Muscle layer of duodenum (tissue), 2 donors: Measurements from ENCODE around the gene NAV2.

Experiments
- H3K27ac ChIP-seq: one replicate; pipeline ENCODE4 v1.7.0; 2013; ENCODE audit warnings: mild to moderate bottlenecking, low read length
- H3K27me3 ChIP-seq: one replicate; pipeline ENCODE4 v1.7.0; 2013; ENCODE audit warnings: low read depth, mild to moderate bottlenecking, control low read depth, low read length
- H3K36me3 ChIP-seq, 2 donors: one replicate each; pipeline ENCODE4 v1.7.0; 2013; ENCODE audit warnings: low read length in 2 of 2, control low read depth in 1 of 2, mild to moderate bottlenecking in 1 of 2; ENCODE audit not compliant: insufficient read depth in 2 of 2, control insufficient read depth in 1 of 2
- H3K4me1 ChIP-seq, 2 donors: one replicate each; pipeline ENCODE4 v1.7.0; 2013; ENCODE audit warnings: low read length in 2 of 2, mild to moderate bottlenecking in 2 of 2, control low read depth in 1 of 2, moderate library complexity in 1 of 2; ENCODE audit not compliant: insufficient read depth in 2 of 2, control insufficient read depth in 1 of 2
- H3K4me3 ChIP-seq, 2 donors: one replicate each; pipeline ENCODE4 v1.7.0; 2013; ENCODE audit warnings: low read length in 2 of 2, low read depth in 1 of 2, mild to moderate bottlenecking in 1 of 2
- H3K9me3 ChIP-seq, 2 donors: one replicate each; pipeline ENCODE4 v1.7.0; 2013; ENCODE audit warnings: low read length in 2 of 2, control low read depth in 1 of 2, mild to moderate bottlenecking in 1 of 2; ENCODE audit not compliant: control insufficient read depth in 1 of 2
- donor health status: healthy.

NAV2 gene

GRCh38 chr11:19874266-19874665 lies 161.6 kb downstream of the NAV2 start:
- Histone ChIP-seq H3K9me3 (no peaks in the 10 kb centered on the region), H3K27me3 (no peaks in the 10 kb centered on the region), H3K4me3 (no peak overlapping the region), H3K36me3 (no peaks in the 10 kb centered on the region), H3K27ac (no peak overlapping the region), H3K4me1 (peaks cover 0 to 11% of the 10 kb centered on the region in 2 donors)

- Histone ChIP-seq H3K9me3 (no peaks in the 10 kb centered on the region), H3K4me3 (no peak overlapping the region), H3K36me3 (peaks cover 0 to 20% of the 10 kb centered on the region in 2 donors), H3K4me1 (peaks cover 0 to 7% of the 10 kb centered on the region in 2 donors), H3K27me3 (no peaks in the 10 kb centered on the region), H3K27ac (no peak overlapping the region)
These were observed 164.1 kb downstream of the NAV2 start for GRCh38 chr11:19876750-19877149.

GRCh38 chr11:19878520-19878919 lies 165.9 kb downstream of the NAV2 start:
- Histone ChIP-seq H3K36me3 (peaks cover 0 to 25% of the 10 kb centered on the region in 2 donors), H3K27ac (no peak overlapping the region), H3K4me1 (peaks cover 0 to 7% of the 10 kb centered on the region in 2 donors), H3K9me3 (no peaks in the 10 kb centered on the region), H3K4me3 (no peak overlapping the region), H3K27me3 (no peaks in the 10 kb centered on the region)

GRCh38 chr11:19879307-19880087 lies 166.9 kb downstream of the NAV2 start:
- Histone ChIP-seq H3K36me3 (peaks cover 0 to 29% of the 10 kb centered on the region in 2 donors), H3K27me3 (no peaks in the 10 kb centered on the region), H3K4me3 (no peak overlapping the region), H3K9me3 (no peaks in the 10 kb centered on the region), H3K27ac (no peak overlapping the region), H3K4me1 (peaks cover 0 to 7% of the 10 kb centered on the region in 2 donors)

- Histone ChIP-seq H3K9me3 (no peaks in the 10 kb centered on the region), H3K36me3 (peaks cover 0 to 34% of the 10 kb centered on the region in 2 donors), H3K27me3 (no peaks in the 10 kb centered on the region), H3K27ac (no peak overlapping the region), H3K4me3 (no peak overlapping the region), H3K4me1 (peaks cover 0 to 7% of the 10 kb centered on the region in 2 donors)
These were observed 167.4 kb downstream of the NAV2 start for GRCh38 chr11:19880088-19880345.

GRCh38 chr11:19881177-19881576 lies 168.5 kb downstream of the NAV2 start:
- no peak overlapping the region for H3K4me3 ChIP-seq
- no peak overlapping the region for H3K27ac ChIP-seq
- H3K9me3 ChIP-seq = no peaks in the 10 kb centered on the region
- H3K27me3 ChIP-seq = no peaks in the 10 kb centered on the region
- peaks cover 0 to 7% of the 10 kb centered on the region in 2 donors for H3K4me1 ChIP-seq
- H3K36me3 ChIP-seq = peaks cover 0 to 36% of the 10 kb centered on the region in 2 donors

- Histone ChIP-seq H3K27ac (no peak overlapping the region), H3K27me3 (no peaks in the 10 kb centered on the region), H3K36me3 (peaks cover 0 to 36% of the 10 kb centered on the region in 2 donors), H3K9me3 (no peaks in the 10 kb centered on the region), H3K4me1 (peaks cover 0 to 7% of the 10 kb centered on the region in 2 donors), H3K4me3 (no peak overlapping the region)
These were observed 169.7 kb downstream of the NAV2 start for GRCh38 chr11:19882356-19882755.

- Histone ChIP-seq H3K36me3 (peaks cover 0 to 26% of the 10 kb centered on the region in 2 donors), H3K4me3 (no peak overlapping the region), H3K27me3 (no peaks in the 10 kb centered on the region), H3K4me1 (peaks cover 0 to 6% of the 10 kb centered on the region in 2 donors), H3K9me3 (no peaks in the 10 kb centered on the region), H3K27ac (no peak overlapping the region)
These were observed 173.9 kb downstream of the NAV2 start for GRCh38 chr11:19886498-19886897.

- H3K36me3 ChIP-seq = peaks cover 0 to 24% of the 10 kb centered on the region in 2 donors
- H3K27me3 ChIP-seq = no peaks in the 10 kb centered on the region
- H3K9me3 ChIP-seq = no peaks in the 10 kb centered on the region
- peaks cover 0 to 6% of the 10 kb centered on the region in 2 donors for H3K4me1 ChIP-seq
- no peak overlapping the region for H3K4me3 ChIP-seq
- no peak overlapping the region for H3K27ac ChIP-seq
These were observed 175.2 kb downstream of the NAV2 start for GRCh38 chr11:19887842-19888241.

GRCh38 chr11:19889531-19889930 lies 176.9 kb downstream of the NAV2 start:
- peaks cover 0 to 6% of the 10 kb centered on the region in 2 donors for H3K4me1 ChIP-seq
- no peak overlapping the region for H3K27ac ChIP-seq
- H3K9me3 ChIP-seq = no peaks in the 10 kb centered on the region
- H3K4me3 ChIP-seq = no peak overlapping the region
- no peaks in the 10 kb centered on the region for H3K27me3 ChIP-seq
- H3K36me3 ChIP-seq = peaks cover 0 to 29% of the 10 kb centered on the region in 2 donors

- Histone ChIP-seq H3K27me3 (no peaks in the 10 kb centered on the region), H3K36me3 (peaks cover 0 to 25% of the 10 kb centered on the region in 2 donors), H3K27ac (no peak overlapping the region), H3K4me3 (no peak overlapping the region), H3K4me1 (peaks cover 0 to 6% of the 10 kb centered on the region in 2 donors), H3K9me3 (no peaks in the 10 kb centered on the region)
These were observed 177.7 kb downstream of the NAV2 start for GRCh38 chr11:19890308-19890707.

GRCh38 chr11:19891022-19891421 lies 178.4 kb downstream of the NAV2 start:
- Histone ChIP-seq H3K4me3 (no peak overlapping the region), H3K9me3 (no peaks in the 10 kb centered on the region), H3K36me3 (peaks cover 0 to 29% of the 10 kb centered on the region in 2 donors), H3K27ac (no peak overlapping the region), H3K27me3 (no peaks in the 10 kb centered on the region), H3K4me1 (peaks cover 0 to 6% of the 10 kb centered on the region in 2 donors)
